ENCODE data around the gene ARHGAP19. TPM values are rescaled to one million over a fixed set of nuclear protein-coding genes. Genes with fewer than 3 reads are reported as not detected.

ARHGAP19 gene
- total RNA-seq, 1 donor: 8.7 TPM

DNA sequence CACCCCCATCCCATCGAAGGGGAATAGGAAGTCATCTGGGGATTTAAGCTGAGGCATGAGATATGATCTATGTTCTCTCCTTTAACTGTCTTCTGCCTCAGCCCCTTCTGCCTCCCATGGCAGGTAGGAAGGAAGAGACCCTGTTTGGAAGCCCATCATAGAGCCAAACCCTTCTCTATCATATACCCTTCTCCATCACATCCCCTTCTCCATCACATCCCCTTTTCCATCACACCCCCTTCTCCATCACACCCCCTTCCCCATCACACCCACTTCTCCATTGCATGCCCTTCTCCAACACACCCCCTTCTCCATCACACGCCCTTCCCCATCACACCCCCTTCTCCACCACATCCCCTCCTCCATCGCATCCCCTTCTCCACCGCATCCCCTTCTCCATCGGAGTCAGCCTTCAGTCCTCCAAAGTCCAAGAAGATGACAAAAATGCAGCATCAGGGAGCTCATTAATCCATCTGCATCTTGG is 99.4 kb downstream of the ARHGAP19 start:
- TF ChIP-seq, protein P1, sequence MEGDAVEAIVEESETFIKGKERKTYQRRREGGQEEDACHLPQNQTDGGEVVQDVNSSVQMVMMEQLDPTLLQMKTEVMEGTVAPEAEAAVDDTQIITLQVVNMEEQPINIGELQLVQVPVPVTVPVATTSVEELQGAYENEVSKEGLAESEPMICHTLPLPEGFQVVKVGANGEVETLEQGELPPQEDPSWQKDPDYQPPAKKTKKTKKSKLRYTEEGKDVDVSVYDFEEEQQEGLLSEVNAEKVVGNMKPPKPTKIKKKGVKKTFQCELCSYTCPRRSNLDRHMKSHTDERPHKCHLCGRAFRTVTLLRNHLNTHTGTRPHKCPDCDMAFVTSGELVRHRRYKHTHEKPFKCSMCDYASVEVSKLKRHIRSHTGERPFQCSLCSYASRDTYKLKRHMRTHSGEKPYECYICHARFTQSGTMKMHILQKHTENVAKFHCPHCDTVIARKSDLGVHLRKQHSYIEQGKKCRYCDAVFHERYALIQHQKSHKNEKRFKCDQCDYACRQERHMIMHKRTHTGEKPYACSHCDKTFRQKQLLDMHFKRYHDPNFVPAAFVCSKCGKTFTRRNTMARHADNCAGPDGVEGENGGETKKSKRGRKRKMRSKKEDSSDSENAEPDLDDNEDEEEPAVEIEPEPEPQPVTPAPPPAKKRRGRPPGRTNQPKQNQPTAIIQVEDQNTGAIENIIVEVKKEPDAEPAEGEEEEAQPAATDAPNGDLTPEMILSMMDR (IDR thresholded peaks at IDR 0.05; ENCODE audit: extremely low read depth, low read depth, low read length): no peak
- no peak overlapping the region for H3K4me3 ChIP-seq (ENCODE audit: insufficient read depth, low read length)
- no peaks in the 10 kb centered on the region for H3K36me3 ChIP-seq (ENCODE audit: insufficient read depth, low read length)
- H2AFZ ChIP-seq (ENCODE audit: low read length): no peak overlapping the region
- no peaks in the 10 kb centered on the region for H3K79me2 ChIP-seq (ENCODE audit: insufficient read depth, low read length)
- H4K20me1 ChIP-seq (ENCODE audit: insufficient read depth, low read length): no peaks in the 10 kb centered on the region
- no peaks in the 10 kb centered on the region for H3K9me3 ChIP-seq (ENCODE audit: low read depth, low read length)
- no peak overlapping the region for H3K4me2 ChIP-seq (ENCODE audit: insufficient read depth, low read length)
- H3K4me1 ChIP-seq (ENCODE audit: insufficient read depth, low read length): peaks cover 3% of the 10 kb centered on the region
- peaks cover 32% of the 10 kb centered on the region for H3K27me3 ChIP-seq (ENCODE audit: insufficient read depth, low read length)
- DNase-seq (ENCODE audit: insufficient read length, low spot score, missing footprints): no peak
- H3K27ac ChIP-seq (ENCODE audit: low read depth, low read length): no peak overlapping the region

DNA sequence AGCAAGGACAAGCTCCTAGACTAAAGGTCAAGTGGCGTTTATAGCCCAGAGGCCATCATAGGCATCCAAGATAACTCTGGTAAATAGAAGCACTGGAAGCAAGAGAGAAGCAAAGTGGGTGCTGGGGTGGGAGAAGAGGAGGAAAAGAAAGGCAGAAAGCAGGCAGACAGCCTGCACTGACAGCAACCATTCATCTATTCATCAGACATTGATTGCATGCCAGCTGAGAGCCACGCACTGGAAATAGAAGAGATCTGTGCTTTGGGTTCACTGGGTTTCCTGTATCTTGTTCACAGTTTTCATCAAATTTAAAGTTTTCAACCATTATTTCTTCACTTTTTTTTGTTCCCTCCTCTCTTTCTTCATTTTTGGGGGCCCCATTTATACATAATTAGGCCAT is 102.0 kb downstream of the ARHGAP19 start:
- no peaks in the 10 kb centered on the region for H3K79me2 ChIP-seq (ENCODE audit: insufficient read depth, low read length)
- no peak overlapping the region for H3K27ac ChIP-seq (ENCODE audit: low read depth, low read length)
- DNase-seq (ENCODE audit: insufficient read length, low spot score, missing footprints): peak; percentile 35
- no peaks in the 10 kb centered on the region for H4K20me1 ChIP-seq (ENCODE audit: insufficient read depth, low read length)
- H3K27me3 ChIP-seq (ENCODE audit: insufficient read depth, low read length): peaks cover 33% of the 10 kb centered on the region
- no peaks in the 10 kb centered on the region for H3K36me3 ChIP-seq (ENCODE audit: insufficient read depth, low read length)
- H3K9me3 ChIP-seq (ENCODE audit: low read depth, low read length): no peaks in the 10 kb centered on the region
- no peak overlapping the region for H3K4me3 ChIP-seq (ENCODE audit: insufficient read depth, low read length)
- H3K4me1 ChIP-seq (ENCODE audit: insufficient read depth, low read length): no peaks in the 10 kb centered on the region
- TF ChIP-seq, protein P1 (IDR thresholded peaks at IDR 0.05; ENCODE audit: extremely low read depth, low read depth, low read length): no peak
- no peak overlapping the region for H3K4me2 ChIP-seq (ENCODE audit: insufficient read depth, low read length)
- H2AFZ ChIP-seq (ENCODE audit: low read length): no peak overlapping the region

DNA sequence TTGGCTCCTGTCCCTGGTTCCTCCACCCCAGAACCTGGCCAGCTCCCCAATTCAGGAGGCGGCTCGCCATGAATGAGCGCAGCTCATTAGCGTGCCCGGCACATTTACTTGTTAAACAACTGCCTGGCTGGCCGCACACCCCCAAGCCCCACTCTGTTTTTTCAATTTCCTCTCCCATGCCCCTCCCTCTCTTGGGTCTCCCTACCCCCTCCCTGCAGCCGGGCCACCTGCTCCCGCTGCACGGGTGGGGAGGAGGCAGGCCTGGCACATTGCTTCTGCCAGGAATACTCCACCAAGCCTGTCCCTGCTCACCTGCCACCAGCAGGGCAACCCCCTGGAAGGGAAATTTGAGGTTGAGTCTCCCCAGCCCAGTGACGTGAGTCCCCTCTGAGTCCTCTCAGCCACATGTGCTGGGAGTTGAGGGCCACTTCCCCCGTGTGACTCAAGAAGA is 104.2 kb downstream of the ARHGAP19 start:
- H3K9me3 ChIP-seq (ENCODE audit: low read depth, low read length): no peaks in the 10 kb centered on the region
- peaks cover 44% of the 10 kb centered on the region for H3K27me3 ChIP-seq (ENCODE audit: insufficient read depth, low read length)
- no peak overlapping the region for H3K27ac ChIP-seq (ENCODE audit: low read depth, low read length)
- DNase-seq (ENCODE audit: insufficient read length, low spot score, missing footprints): no peak
- H3K4me1 ChIP-seq (ENCODE audit: insufficient read depth, low read length): no peaks in the 10 kb centered on the region
- H3K4me2 ChIP-seq (ENCODE audit: insufficient read depth, low read length): no peak overlapping the region
- no peaks in the 10 kb centered on the region for H3K36me3 ChIP-seq (ENCODE audit: insufficient read depth, low read length)
- no peaks in the 10 kb centered on the region for H4K20me1 ChIP-seq (ENCODE audit: insufficient read depth, low read length)
- no peak overlapping the region for H3K4me3 ChIP-seq (ENCODE audit: insufficient read depth, low read length)
- TF ChIP-seq, protein P1 (IDR thresholded peaks at IDR 0.05; ENCODE audit: extremely low read depth, low read depth, low read length): no peak
- no peak overlapping the region for H2AFZ ChIP-seq (ENCODE audit: low read length)
- H3K79me2 ChIP-seq (ENCODE audit: insufficient read depth, low read length): no peaks in the 10 kb centered on the region

DNA sequence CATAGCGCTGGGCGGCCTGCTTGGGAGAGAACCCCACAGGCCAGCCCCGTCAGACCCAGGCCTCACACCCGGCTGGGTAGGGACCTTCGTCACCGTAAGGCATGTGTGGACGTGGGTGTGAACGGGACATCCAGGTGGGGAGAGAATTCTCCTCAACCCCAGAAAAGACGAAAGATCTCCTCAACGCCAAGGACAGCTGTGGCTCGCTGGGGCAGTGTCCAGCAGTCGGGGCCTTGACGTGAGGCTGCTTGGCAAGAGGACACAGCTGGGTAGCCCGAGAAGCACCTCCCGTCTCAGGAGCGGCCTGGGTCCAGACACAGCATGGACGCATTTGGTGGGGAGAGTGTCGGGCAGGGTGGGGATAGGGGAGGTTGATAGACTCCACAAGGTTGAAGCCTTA is 105.5 kb downstream of the ARHGAP19 start:
- no peak overlapping the region for H3K27ac ChIP-seq (ENCODE audit: low read depth, low read length)
- H2AFZ ChIP-seq (ENCODE audit: low read length): no peak overlapping the region
- peaks cover 40% of the 10 kb centered on the region for H3K27me3 ChIP-seq (ENCODE audit: insufficient read depth, low read length)
- no peaks in the 10 kb centered on the region for H3K79me2 ChIP-seq (ENCODE audit: insufficient read depth, low read length)
- H3K36me3 ChIP-seq (ENCODE audit: insufficient read depth, low read length): no peaks in the 10 kb centered on the region
- no peak overlapping the region for H3K4me3 ChIP-seq (ENCODE audit: insufficient read depth, low read length)
- DNase-seq (ENCODE audit: insufficient read length, low spot score, missing footprints): peak; percentile 36
- no peaks in the 10 kb centered on the region for H4K20me1 ChIP-seq (ENCODE audit: insufficient read depth, low read length)
- no peaks in the 10 kb centered on the region for H3K4me1 ChIP-seq (ENCODE audit: insufficient read depth, low read length)
- H3K4me2 ChIP-seq (ENCODE audit: insufficient read depth, low read length): no peak overlapping the region
- TF ChIP-seq, protein P1 (IDR thresholded peaks at IDR 0.05; ENCODE audit: extremely low read depth, low read depth, low read length): no peak
- no peaks in the 10 kb centered on the region for H3K9me3 ChIP-seq (ENCODE audit: low read depth, low read length)

Measured in osteoblast (primary cell).